ENCODE results near the gene HSF4. TPM values are rescaled to one million over a fixed set of nuclear protein-coding genes. Genes with fewer than 3 reads are reported as not detected.
A peak's percentile ranks its signal among the peaks of the same experiment; 100 is the strongest.

The HSF4 gene
- total RNA-seq, 3 donors from 2014 or later = 26.0 to 113 (median 64.4) TPM

- H3K4me1 ChIP-seq (ENCODE audit: low read depth) = no peaks in the 10 kb centered on the region
- no peak for TF ChIP-seq CTCF (IDR thresholded peaks at IDR 0.05)
- no peaks in the 10 kb centered on the region for H3K9me3 ChIP-seq
- no peak for ATAC-seq
- no peaks in the 10 kb centered on the region for H3K36me3 ChIP-seq (ENCODE audit: low read depth)
- intact Hi-C loops (cut with DNase I, micrococcal nuclease) = no loop called here
- no peak overlapping the region for H3K4me3 ChIP-seq
- no peak for DNase-seq
Observed at GRCh38 chr16:67213197-67214019, 48.9 kb downstream of the HSF4 start.

GRCh38 chr16:67215706-67216105 lies 51.2 kb downstream of the HSF4 start:
- no peak for DNase-seq
- ATAC-seq = no peak
- Histone ChIP-seq H3K9me3 (no peaks in the 10 kb centered on the region), H3K4me3 (no peak overlapping the region), H3K36me3 (ENCODE audit: low read depth) (no peaks in the 10 kb centered on the region), H3K4me1 (ENCODE audit: low read depth) (no peaks in the 10 kb centered on the region)
- intact Hi-C loops (cut with DNase I, micrococcal nuclease) = no loop called here
- TF ChIP-seq CTCF (IDR thresholded peaks at IDR 0.05) = no peak

- intact Hi-C loops (cut with DNase I, micrococcal nuclease) = no loop called here
- Histone ChIP-seq H3K4me3 (no peak overlapping the region), H3K4me1 (ENCODE audit: low read depth) (no peaks in the 10 kb centered on the region), H3K9me3 (no peaks in the 10 kb centered on the region), H3K36me3 (ENCODE audit: low read depth) (no peaks in the 10 kb centered on the region)
- DNase-seq = no peak
- TF ChIP-seq CTCF (IDR thresholded peaks at IDR 0.05) = no peak
- peak; percentile 50 for ATAC-seq
Observed at GRCh38 chr16:67216612-67217490, 52.3 kb downstream of the HSF4 start.

Small RNA genes within 50 kb of the gene (microRNA-seq; reads per million reads assigned to microRNA genes)
- gene MIR328 = 102 reads per million, percentile 61 among the genes with 10 or more reads in this experiment

Other genes with a start within 250 kb of the HSF4 start
- gene CDH16, start 245.9 kb upstream of the HSF4 start, total RNA-seq = under 1 TPM; 0.13 to 0.78 (median 0.72) TPM
- gene RRAD, start 239.2 kb upstream of the HSF4 start, total RNA-seq = 10 to 100 TPM in 1 of 3 donors, 1 to 10 TPM in 2; 1.3 to 11.6 (median 1.3) TPM
- 10 to 100 TPM; 72.5 to 78.1 (median 76.5) TPM for gene CIAO2B, start 230.3 kb upstream of the HSF4 start, total RNA-seq
- gene CES2, start 229.2 kb upstream of the HSF4 start, total RNA-seq = 100 to 1,000 TPM; 180 to 566 (median 456) TPM
- 100 to 1,000 TPM in 2 of 3 donors, 10 to 100 TPM in 1; 86.5 to 264 (median 199) TPM for gene CES3, start 203.5 kb upstream of the HSF4 start, total RNA-seq
- 10 to 100 TPM in 1 of 3 donors, 1 to 10 TPM in 2; 6.3 to 10.1 (median 8.3) TPM for gene CES4A, start 176.2 kb upstream of the HSF4 start, total RNA-seq
- gene CBFB, start 135.6 kb upstream of the HSF4 start, total RNA-seq = 10 to 100 TPM; 26.3 to 35.5 (median 26.8) TPM
- 10 to 100 TPM; 13.3 to 15.7 (median 13.6) TPM for gene PHAF1, start 54.8 kb upstream of the HSF4 start, total RNA-seq
- 1 to 10 TPM; 1.5 to 8.4 (median 4.0) TPM for gene B3GNT9, start 13.7 kb upstream of the HSF4 start, total RNA-seq
- 10 to 100 TPM; 21.0 to 27.4 (median 26.6) TPM for gene TRADD, start 4.8 kb upstream of the HSF4 start, total RNA-seq
- gene FBXL8, start 4.8 kb upstream of the HSF4 start, total RNA-seq = 10 to 100 TPM; 23.3 to 33.8 (median 24.5) TPM
- gene NOL3, start 5.8 kb downstream of the HSF4 start, total RNA-seq = 10 to 100 TPM; 23.5 to 35.9 (median 32.0) TPM
- 10 to 100 TPM; 24.8 to 35.1 (median 29.2) TPM for gene MATCAP1, start 19.2 kb downstream of the HSF4 start, total RNA-seq
- gene EXOC3L1, start 25.4 kb downstream of the HSF4 start, total RNA-seq = 1 to 10 TPM; 2.6 to 6.8 (median 2.7) TPM
- 10 to 100 TPM; 70.5 to 77.4 (median 72.9) TPM for gene E2F4, start 27.4 kb downstream of the HSF4 start, total RNA-seq
- gene ELMO3, start 34.4 kb downstream of the HSF4 start, total RNA-seq = 10 to 100 TPM; 25.4 to 68.0 (median 42.1) TPM
- gene TMEM208, start 62.4 kb downstream of the HSF4 start, total RNA-seq = 10 to 100 TPM; 30.8 to 39.6 (median 36.1) TPM
- gene FHOD1, start 82.7 kb downstream of the HSF4 start, total RNA-seq = 10 to 100 TPM; 30.7 to 36.5 (median 34.1) TPM
- gene SLC9A5, start 84.2 kb downstream of the HSF4 start, total RNA-seq = 1 to 10 TPM; 1.7 to 2.6 (median 1.9) TPM
- 10 to 100 TPM in 2 of 3 donors, 1 to 10 TPM in 1; 8.0 to 15.4 (median 10.5) TPM for gene PLEKHG4, start 114.8 kb downstream of the HSF4 start, total RNA-seq
- gene KCTD19, start 162.0 kb downstream of the HSF4 start, total RNA-seq = under 1 TPM in 1 of 3 donors, not detected in 2; 0.05 TPM
- gene LRRC36, start 162.1 kb downstream of the HSF4 start, total RNA-seq = 1 to 10 TPM in 1 of 3 donors, under 1 TPM in 1, not detected in 1; 0.90 to 1.5 TPM
- gene TPPP3, start 228.8 kb downstream of the HSF4 start, total RNA-seq = 10 to 100 TPM in 1 of 3 donors, 1 to 10 TPM in 2; 3.8 to 23.8 (median 4.8) TPM

Measured in mucosa of descending colon (tissue), 3 donors.